Caco-2 (cell line): ENCODE data around the gene DIAPH2. TPM values are rescaled to one million over a fixed set of nuclear protein-coding genes. Genes with fewer than 3 reads are reported as not detected.

Experiments used
- BruUV-seq: library from RNA; stranded (reverse); fragments of 400-500 nt; replicated peaks from 2 replicates; lab custom pipeline; 2021; lab: Mats Ljungman, UMichigan
- CTCF ChIA-PET: fragments of 300-600 bp; sonication (Branson Sonifier 250); formaldehyde crosslinking; loops from one replicate; lab custom pipeline; 2022; ENCODE audit warnings: antibody characterized with exemption; lab: Charles Lee
- POLR2A ChIA-PET: fragments of 300-600 bp; sonication (Branson Sonifier 250); formaldehyde crosslinking; loops from one replicate; lab custom pipeline; 2022; ENCODE audit warnings: antibody characterized with exemption; lab: Charles Lee
- DNase-seq, 2 experiments: peaks; one replicate each; pipeline versions ENCODE4 v3.0.0 to v3.0.0-alpha.2; 2020 to 2022
- H3K27me3 ChIP-seq: replicated peaks from 2 replicates; pipeline ENCODE4 v1.6.0; 2011; ENCODE audit warnings: low read length; ENCODE audit not compliant: control insufficient read depth, insufficient read depth
- H3K36me3 ChIP-seq: 2 replicates; pipeline ENCODE4 v1.5.1; 2011; ENCODE audit warnings: low read length; ENCODE audit not compliant: control insufficient read depth, insufficient read depth
- H3K4me1 ChIP-seq: fragments of 250-450 bp; sonication (Bioruptor Pico); 2 replicates; pipeline ENCODE4 v1.5.1; 2020; ENCODE audit warnings: mild to moderate bottlenecking
- H3K4me3 ChIP-seq: 2 replicates; pipeline ENCODE4 v1.5.1; 2011; ENCODE audit warnings: low read depth, mild to moderate bottlenecking, control low read depth, low read length
- H3K9me3 ChIP-seq: fragments of 250-450 bp; sonication (Bioruptor Pico); 2 replicates; pipeline ENCODE4 v1.5.1; 2020; ENCODE audit warnings: mild to moderate bottlenecking, moderate library complexity
- H3K27ac Mint-ChIP-seq: one replicate; pipeline ENCODE4 v1.8.0; 2022; ENCODE audit warnings: mixed read lengths; ENCODE audit not compliant: unreplicated experiment
- H3K27me3 Mint-ChIP-seq: one replicate; pipeline ENCODE4 v1.8.0; 2022; ENCODE audit warnings: mixed read lengths; ENCODE audit not compliant: insufficient read depth, unreplicated experiment
- H3K36me3 Mint-ChIP-seq: one replicate; pipeline ENCODE4 v1.8.0; 2022; ENCODE audit warnings: mild to moderate bottlenecking, mixed read lengths; ENCODE audit not compliant: insufficient read depth, unreplicated experiment
- H3K4me1 Mint-ChIP-seq: one replicate; pipeline ENCODE4 v1.8.0; 2022; ENCODE audit warnings: low read depth, mixed read lengths; ENCODE audit not compliant: unreplicated experiment
- H3K4me3 Mint-ChIP-seq: one replicate; pipeline ENCODE4 v1.8.0; 2022; ENCODE audit warnings: mild to moderate bottlenecking, moderate library complexity, mixed read lengths; ENCODE audit not compliant: unreplicated experiment
- H3K9me3 Mint-ChIP-seq: one replicate; pipeline ENCODE4 v1.8.0; 2022; ENCODE audit warnings: mixed read lengths; ENCODE audit not compliant: unreplicated experiment
- CTCF ChIP-seq, 2 experiments: fragments of 200-600 bp in 1 of 2; IDR thresholded peaks; 1 replicate in 1 of 2; 2 replicates in 1 of 2; pipeline versions ENCODE4 v1.5.1 to v1.8.0; 2011 to 2022; ENCODE audit warnings: antibody characterized with exemption in 1 of 2, control low read depth in 1 of 2, inconsistent platforms in 1 of 2, low read depth in 1 of 2, low read length in 1 of 2, mild to moderate bottlenecking in 1 of 2, moderate library complexity in 1 of 2; ENCODE audit not compliant: insufficient read depth in 1 of 2, severe bottlenecking in 1 of 2, unreplicated experiment in 1 of 2
- intact Hi-C: fragments of 100-400 bp; cut with micrococcal nuclease; formaldehyde crosslinking; loops from one replicate; pipeline ENCODE4 v1.10.0; 2022; ENCODE audit not compliant: unreplicated experiment
- total RNA-seq: library from RNA; stranded (reverse); gene quantifications from 2 replicates; pipeline ENCODE4 v1.2.3, GENCODE V29; 2022

DIAPH2 gene
- total RNA-seq, 1 experiment from 2014 or later, result 16.1 TPM

- no peaks in the 10 kb centered on the region for H3K4me1 Mint-ChIP-seq
- Histone ChIP-seq H3K4me3 (no peak overlapping the region), H3K27me3 (no peaks in the 10 kb centered on the region), H3K4me1 (no peaks in the 10 kb centered on the region), H3K9me3 (no peaks in the 10 kb centered on the region), H3K36me3 (no peaks in the 10 kb centered on the region)
- H3K36me3 Mint-ChIP-seq, result no peaks in the 10 kb centered on the region
- ChIA-PET CTCF (no interaction called here), POLR2A (no interaction called here)
- H3K27ac Mint-ChIP-seq, result no peak overlapping the region
- intact Hi-C loops, result no loop called here
- H3K9me3 Mint-ChIP-seq, result no peaks in the 10 kb centered on the region
- no peak overlapping the region for H3K4me3 Mint-ChIP-seq
- no peaks in the 10 kb centered on the region for H3K27me3 Mint-ChIP-seq
- no TSS peak for BruUV-seq
- TF ChIP-seq CTCF (IDR thresholded peaks at IDR 0.05; ENCODE audit: insufficient read depth in 1 of 2, low read depth in 1 of 2, low read length in 1 of 2, severe bottlenecking in 1 of 2, unreplicated experiment in 1 of 2), result no peak
- DNase-seq, result no peak
These were observed 819.8 kb downstream of the DIAPH2 start for GRCh38 chrX:97504431-97504830.

GRCh38 chrX:97517763-97518162 lies 833.1 kb downstream of the DIAPH2 start:
- H3K4me1 ChIP-seq, result no peaks in the 10 kb centered on the region
- no peaks in the 10 kb centered on the region for H3K9me3 Mint-ChIP-seq
- no peak overlapping the region for H3K4me3 ChIP-seq
- H3K4me3 Mint-ChIP-seq, result no peak overlapping the region
- no peak for DNase-seq
- no peaks in the 10 kb centered on the region for H3K4me1 Mint-ChIP-seq
- ChIA-PET POLR2A (no interaction called here), CTCF (no interaction called here)
- H3K9me3 ChIP-seq, result no peaks in the 10 kb centered on the region
- H3K27me3 Mint-ChIP-seq, result no peaks in the 10 kb centered on the region
- H3K27me3 ChIP-seq, result no peaks in the 10 kb centered on the region
- no TSS peak for BruUV-seq
- intact Hi-C loops, result no loop called here
- no peak for TF ChIP-seq CTCF (IDR thresholded peaks at IDR 0.05; ENCODE audit: insufficient read depth in 1 of 2, low read depth in 1 of 2, low read length in 1 of 2, severe bottlenecking in 1 of 2, unreplicated experiment in 1 of 2)
- H3K27ac Mint-ChIP-seq, result no peak overlapping the region
- H3K36me3 ChIP-seq, result no peaks in the 10 kb centered on the region
- H3K36me3 Mint-ChIP-seq, result peaks cover 6% of the 10 kb centered on the region

GRCh38 chrX:97522307-97522706 lies 837.7 kb downstream of the DIAPH2 start:
- POLR2A ChIA-PET, result no interaction called here
- H3K27ac Mint-ChIP-seq, result no peak overlapping the region
- Histone ChIP-seq H3K36me3 (no peaks in the 10 kb centered on the region), H3K4me3 (no peak overlapping the region), H3K9me3 (no peaks in the 10 kb centered on the region), H3K27me3 (no peaks in the 10 kb centered on the region), H3K4me1 (no peaks in the 10 kb centered on the region)
- peaks cover 6% of the 10 kb centered on the region for H3K36me3 Mint-ChIP-seq
- H3K9me3 Mint-ChIP-seq, result peaks cover 10% of the 10 kb centered on the region
- H3K4me3 Mint-ChIP-seq, result no peak overlapping the region
- TF ChIP-seq CTCF (IDR thresholded peaks at IDR 0.05; ENCODE audit: insufficient read depth in 1 of 2, low read depth in 1 of 2, low read length in 1 of 2, severe bottlenecking in 1 of 2, unreplicated experiment in 1 of 2), result no peak
- intact Hi-C loops, result no loop called here
- H3K27me3 Mint-ChIP-seq, result no peaks in the 10 kb centered on the region
- CTCF ChIA-PET, result no interaction called here
- no peak for DNase-seq
- no TSS peak for BruUV-seq
- peaks cover 8% of the 10 kb centered on the region for H3K4me1 Mint-ChIP-seq
